Hematopoietic multipotent progenitor cell treated with erythropoietin and hydrocortisone succinate and interleukin-3 and kit ligand, for 15 days (in vitro differentiated cells): Measurements from ENCODE around the gene UBASH3B.

ENCODE experiments used
- DNase-seq: peaks from one replicate; pipeline ENCODE4 v3.0.0-alpha.2; 2015; ENCODE audit warnings: low spot score

Gene UBASH3B

GRCh38 chr11:122755409-122755808 is 99.9 kb downstream of the UBASH3B start:
- peak; percentile 78 for DNase-seq

GRCh38 chr11:122755941-122756340 is 100.4 kb downstream of the UBASH3B start:
- no peak for DNase-seq

DNA sequence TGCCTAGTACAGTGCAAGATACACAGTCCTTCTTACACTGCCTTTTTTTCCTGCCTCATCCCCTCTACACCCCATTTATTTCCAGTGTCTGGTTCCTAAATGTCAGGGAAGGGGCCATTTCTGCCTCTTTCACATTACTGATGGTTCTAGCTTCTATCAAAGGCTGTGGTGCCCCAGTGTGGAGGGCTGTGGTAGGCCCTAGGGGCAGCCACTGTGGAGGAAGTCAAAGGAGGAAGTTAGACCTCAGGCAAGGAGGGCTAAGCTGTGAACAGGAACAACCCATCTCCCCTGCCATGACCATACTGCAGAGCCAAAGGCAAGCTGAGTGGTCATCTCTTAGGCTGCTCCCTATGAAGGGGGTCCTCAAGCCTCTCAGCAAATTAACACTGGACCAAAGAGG is 100.9 kb downstream of the UBASH3B start:
- DNase-seq = no peak

DNA sequence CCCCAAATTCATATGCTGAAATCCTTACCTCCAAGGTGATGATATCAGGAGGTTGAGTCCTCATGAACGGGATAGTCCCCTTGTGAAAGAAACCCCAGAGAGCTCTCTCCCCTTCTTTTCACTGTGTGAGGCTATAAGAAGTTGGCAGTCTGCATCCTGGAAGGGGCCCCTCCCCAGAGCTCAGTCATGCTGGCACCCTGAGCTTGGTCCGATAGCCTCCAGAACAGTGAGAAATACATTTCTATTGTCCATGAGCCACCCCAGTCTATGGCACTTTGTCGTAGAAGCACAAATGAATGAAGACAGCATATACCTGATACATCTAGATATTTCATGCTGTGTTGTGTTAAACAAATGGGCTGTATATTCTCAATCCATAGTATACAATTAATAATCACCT is 101.7 kb downstream of the UBASH3B start:
- no peak for DNase-seq

DNA sequence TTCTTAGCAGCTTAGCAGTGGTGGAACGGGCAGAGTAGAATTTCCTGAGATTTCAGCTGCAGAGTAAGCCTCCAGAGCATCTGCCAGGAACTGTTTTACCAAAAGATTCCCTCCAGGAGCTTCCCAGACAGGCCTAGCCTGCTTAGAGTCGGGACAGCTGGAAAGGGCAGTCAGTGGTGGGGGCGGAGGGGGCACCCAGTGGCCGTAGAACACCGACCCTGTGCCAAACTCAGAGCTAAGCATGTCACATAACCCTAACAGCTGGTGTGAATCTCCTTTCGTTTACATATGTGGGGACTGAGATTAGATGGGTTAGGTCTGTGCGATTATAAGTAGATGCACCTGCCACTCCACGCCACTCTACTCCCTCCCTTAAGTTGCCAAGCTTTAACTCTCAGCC is 102.8 kb downstream of the UBASH3B start:
- DNase-seq = no peak

DNA sequence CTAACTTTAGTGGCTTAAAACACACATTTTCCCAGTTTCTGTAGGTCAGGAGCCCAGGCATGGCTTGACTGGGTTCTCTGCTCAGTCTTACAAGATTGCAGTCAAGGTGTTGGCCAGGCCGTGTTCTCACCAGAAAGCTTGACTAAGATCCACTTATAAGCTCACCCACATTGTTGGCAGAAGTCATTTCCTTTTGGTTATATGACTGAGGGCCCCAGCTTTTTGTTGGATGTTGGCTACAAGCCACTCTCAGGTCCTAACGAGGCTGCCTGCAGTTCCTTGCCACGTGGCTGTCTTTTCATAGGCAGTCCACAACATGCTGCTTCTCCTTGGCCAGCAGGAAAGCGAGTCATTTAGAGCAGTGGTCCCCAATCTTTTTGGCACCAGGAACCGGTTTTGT is 103.5 kb downstream of the UBASH3B start:
- no peak for DNase-seq

GRCh38 chr11:122763108-122763507 is 107.6 kb downstream of the UBASH3B start:
- DNase-seq = no peak

DNA sequence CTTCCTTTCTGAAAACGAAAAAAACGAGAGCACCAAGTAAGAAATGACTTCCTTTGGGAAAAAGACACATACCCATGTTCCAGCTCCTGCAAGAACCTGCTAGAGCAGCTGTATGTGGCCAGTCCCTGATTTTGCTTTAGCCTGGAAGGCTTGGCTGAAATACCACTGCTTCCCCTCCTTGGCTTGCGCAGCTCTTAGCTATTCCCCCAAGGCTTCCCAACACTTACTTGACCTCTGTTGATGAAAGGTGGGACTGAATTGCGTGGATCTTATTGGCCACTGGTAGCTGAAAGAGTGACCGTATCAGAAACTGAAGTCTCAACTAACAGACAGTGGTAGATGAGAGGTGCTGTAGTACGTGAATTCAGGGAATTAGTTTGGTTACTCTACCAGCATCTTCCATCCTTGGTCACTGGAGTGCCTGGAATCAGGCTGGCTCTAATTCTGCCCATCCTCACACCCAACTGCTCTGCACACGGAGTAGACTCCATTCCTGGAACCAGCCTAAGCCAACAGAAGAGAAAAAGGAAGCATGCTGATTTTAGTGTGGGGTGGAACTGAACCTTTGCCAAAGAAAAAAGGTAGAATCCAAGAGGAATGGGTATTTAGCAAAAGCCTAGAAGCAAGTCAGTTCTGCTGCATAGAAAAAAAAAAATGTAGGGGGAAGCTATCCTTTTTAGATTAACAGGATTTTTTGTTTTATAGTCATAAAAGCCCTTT is 109.0 kb downstream of the UBASH3B start:
- DNase-seq = no peak

DNA sequence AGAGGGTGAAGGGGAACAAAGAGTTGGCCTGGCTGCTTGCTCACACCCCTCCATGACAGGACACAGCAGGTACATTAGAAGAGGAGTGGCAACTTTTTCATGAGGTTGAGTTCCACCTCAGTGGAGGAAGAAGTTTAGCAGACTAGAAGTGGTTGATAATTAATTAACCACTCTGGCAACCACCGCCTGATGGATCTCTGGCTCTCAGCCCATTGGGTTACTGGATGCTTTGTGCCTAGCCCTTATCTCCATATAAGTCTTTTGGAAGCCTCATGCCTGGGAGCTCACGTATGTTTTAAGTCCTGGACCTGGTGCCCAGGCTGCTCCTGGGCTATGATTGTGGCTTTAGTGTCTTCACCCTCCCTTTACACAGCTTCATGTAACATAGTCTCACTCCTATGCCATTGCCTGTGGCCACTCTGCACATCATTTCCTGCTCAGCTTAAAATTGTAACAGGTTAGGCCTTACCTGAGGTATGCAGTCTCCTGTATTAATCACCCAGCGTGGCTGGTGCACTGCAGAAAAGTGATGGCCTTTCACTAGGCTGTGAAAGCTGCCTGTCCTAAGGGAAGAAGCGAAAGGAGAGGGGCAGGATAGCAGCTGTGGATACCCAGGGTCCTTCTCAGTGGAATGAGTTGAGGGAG is 110.1 kb downstream of the UBASH3B start:
- no peak for DNase-seq

- DNase-seq = no peak
These were observed 113.7 kb downstream of the UBASH3B start for GRCh38 chr11:122769126-122769780.

- DNase-seq = no peak
These were observed 117.4 kb downstream of the UBASH3B start for GRCh38 chr11:122772945-122773344.

DNA sequence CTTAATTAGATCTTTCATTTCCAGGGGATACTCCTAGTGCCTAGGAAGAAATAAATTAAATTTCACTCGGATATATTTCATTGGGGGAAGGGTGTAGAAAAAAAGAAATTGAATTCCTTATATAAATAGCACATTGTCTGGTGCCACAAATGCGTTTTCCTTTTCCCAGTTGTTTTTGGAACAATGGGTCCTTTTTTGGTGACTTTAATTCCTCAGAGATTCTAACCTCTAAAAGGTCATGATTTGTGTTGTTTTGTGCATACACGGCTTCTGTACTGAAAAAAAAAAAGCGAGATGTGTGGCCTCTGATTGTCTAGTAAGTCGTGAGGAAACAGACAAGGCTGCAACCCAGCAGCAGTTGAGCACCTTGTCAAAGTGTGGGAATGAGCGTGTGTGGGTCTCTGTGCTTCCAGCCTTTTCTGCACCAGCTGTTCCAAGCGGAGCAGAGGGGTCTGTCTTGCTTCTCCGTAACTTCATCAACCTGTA is 118.3 kb downstream of the UBASH3B start:
- DNase-seq = no peak

DNA sequence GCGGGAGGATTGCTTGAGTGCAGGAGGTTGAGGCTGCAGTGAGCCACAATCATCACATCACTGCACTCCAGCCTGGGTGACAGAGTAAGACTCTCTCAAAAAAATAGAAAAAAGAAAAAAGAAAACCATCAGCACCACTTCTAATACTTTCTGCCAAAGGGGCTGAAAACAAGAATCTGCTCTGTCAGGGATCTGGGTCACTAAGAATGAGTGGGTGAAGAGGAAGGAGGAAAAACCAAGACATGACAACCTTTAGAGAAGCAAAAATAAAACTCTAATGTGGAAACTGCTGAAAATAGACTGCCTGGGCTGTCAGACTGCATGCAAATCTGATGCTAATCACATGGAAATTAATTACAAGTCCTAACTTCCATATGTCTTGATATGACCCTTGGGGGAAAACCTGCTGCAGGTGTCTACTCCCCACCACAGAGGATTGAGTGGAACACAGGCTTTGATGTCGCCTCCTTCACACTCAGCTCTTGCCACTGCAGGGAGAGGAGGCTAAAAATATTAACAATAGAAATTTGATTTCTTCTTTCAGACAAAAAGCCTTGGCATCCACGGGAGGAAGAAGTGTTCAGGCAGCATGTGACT is 120.3 kb downstream of the UBASH3B start:
- DNase-seq = no peak

- DNase-seq = no peak
These were observed 121.0 kb downstream of the UBASH3B start for GRCh38 chr11:122776546-122776945.

- DNase-seq = no peak
These were observed 121.8 kb downstream of the UBASH3B start for GRCh38 chr11:122777343-122777742.

DNA sequence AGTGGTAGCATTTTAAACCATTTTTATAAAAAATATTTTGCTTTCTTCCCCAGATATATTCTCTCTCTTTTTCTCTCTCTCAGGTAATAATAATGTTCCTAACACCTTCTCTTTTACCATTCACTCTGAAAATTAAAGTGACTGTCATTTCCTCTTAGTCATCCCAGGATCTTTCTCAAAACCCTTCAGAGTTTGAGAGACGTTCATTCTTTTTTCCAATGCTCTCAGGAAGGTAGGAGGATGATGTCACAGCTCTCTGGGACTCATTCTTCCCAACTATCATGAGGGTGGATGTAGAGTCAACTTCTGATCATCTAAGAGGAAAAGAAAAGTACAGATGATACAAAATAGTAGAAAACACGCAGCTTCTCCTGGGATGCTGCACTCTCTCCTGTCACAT is 122.6 kb downstream of the UBASH3B start:
- no peak for DNase-seq

DNA sequence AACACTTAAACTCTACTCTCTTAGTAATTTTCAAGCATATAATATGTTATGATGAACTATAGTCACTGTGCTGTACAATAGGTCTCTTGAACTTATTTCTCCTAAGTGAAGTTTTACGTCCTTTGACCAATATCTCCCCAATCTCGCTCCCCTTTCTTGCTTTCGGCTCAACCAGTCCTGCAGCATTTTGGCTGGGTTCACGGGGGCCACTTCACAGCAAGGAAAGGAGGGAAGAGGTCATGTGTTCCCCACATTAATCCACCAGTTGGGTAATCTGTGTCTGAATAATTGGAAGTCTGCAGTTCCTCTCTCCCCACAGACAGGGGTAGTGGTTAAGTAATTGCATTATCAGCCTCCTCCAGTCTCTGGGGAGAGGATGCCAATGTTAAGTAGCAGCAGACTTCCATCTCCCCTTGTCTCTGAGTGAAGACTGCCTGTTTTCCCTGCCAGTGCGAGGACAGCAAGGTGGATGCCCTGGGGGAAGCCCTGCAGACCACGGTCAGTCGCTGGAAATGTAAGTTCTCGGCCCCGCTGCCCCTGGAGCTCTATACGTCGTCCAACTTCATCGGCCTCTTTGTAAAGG is 123.6 kb downstream of the UBASH3B start:
- DNase-seq = no peak

DNA sequence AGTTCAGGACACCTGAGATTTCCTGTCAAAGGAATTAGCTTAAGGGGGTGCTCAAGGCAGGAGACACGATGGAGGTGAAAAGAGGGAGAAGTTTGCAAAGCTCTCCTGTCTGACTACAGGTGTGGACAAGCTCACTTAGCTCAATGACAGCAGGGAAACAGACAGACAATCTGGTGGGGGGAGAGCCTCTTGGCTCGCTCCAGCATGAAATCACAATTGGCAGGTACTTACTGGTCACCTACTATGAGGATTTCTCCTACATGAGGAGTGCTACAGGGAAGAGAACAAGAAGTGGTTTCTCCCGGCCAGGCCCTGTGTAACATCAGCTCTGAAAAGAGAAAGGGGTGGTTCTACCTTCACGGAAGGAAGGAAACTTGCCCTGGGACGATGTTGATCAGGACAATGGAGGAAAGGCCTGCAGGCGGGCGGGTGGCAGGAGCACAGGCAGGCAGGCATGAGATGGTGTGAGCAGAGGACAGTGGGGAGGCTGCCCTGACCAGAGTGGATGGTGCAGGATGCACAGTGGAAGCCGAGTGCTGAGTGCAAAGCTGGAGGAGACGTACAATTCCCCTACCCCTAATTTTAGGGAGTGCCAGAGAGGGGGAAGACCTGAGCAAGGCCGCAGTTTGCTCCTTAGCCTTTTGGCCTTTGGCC is 124.9 kb downstream of the UBASH3B start:
- no peak for DNase-seq

DNA sequence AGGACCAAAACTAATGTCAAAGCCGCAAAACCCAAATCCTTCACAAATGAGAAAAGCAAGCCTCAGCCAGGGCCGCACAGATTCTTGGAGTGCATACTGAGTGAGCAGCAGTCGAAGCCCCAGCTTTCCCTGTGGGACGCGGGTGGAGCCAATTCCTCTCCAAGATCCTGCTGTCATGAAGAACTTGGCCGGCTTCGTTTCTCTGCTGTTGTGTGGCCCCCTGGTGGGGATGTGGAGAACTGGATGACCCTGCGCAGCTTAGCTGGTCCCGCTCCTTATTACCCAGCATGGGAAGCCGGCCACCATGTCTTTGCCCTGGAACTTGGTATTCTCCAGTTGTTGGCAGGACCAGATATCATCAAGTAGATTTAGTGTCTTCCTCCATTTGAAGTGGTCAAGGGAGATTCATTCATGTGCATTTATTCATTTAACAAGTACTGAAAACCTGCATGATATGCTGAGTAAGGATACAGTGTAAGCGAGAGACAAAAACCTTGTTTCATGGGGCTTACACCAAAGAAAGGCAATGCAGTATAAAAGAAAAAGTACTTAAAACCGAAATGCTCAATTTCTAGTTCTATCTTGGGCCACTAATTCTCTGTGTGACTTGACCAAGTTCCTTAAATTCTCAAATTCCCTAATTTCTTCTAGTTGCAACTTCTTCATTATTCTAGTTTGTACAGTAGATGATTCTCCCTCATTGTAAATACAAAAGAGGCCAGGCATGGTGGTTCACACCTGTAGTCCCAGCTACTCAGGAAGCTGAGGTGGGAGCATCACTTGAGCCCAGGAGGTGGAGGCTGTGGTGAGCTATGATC is 126.1 kb downstream of the UBASH3B start:
- peak; percentile 64 for DNase-seq

DNA sequence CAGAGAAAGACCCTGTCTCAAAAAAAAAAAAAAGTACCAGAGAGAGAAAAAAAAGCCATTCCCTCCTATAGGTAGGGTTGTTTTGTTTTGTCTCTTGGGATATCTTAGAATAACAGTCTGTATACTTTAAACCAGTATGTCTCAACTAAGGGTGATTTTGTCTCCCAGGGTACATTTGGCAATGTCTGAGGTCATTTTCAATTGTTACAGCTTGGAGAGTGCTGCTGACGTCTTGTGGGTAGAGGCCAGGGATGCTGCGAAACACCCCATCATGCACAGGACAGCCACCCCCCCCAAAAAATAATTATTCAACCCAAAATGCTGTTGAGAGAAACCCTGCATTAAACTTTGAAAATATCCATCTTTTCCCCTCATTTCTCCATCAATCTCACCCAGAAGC is 126.7 kb downstream of the UBASH3B start:
- no peak for DNase-seq

- DNase-seq = no peak
These were observed 128.9 kb downstream of the UBASH3B start for GRCh38 chr11:122784325-122784955.
